ENCODE data around the gene SFXN5. TPM values are rescaled to one million over a fixed set of nuclear protein-coding genes. Genes with fewer than 3 reads are reported as not detected.

The SFXN5 gene
- total and polyA plus RNA-seq, 4 donors, result 6.3 to 20.7 (median 14.8) TPM

- DNase-seq (no peak), ATAC-seq (ENCODE audit: low FRiP score) (no peak)
- Histone ChIP-seq H3K4me1 (ENCODE audit: control insufficient read depth in 1 of 2, insufficient read depth in 2 of 2, low read length in 2 of 2) (no peaks in the 10 kb centered on the region), H3K27ac (ENCODE audit: low read depth in 1 of 2, low read length in 2 of 2) (no peak overlapping the region), H3K27me3 (ENCODE audit: control insufficient read depth in 1 of 2, insufficient read depth in 2 of 2, low read length in 1 of 2) (no peaks in the 10 kb centered on the region), H3K36me3 (ENCODE audit: control insufficient read depth in 1 of 2, insufficient read depth in 2 of 2, low read length in 1 of 2) (no peaks in the 10 kb centered on the region), H3K9me3 (ENCODE audit: control insufficient read depth, low read length) (no peaks in the 10 kb centered on the region), H3K4me3 (ENCODE audit: low read length in 2 of 2) (no peak overlapping the region)
- 80 to 83% methylated on average over 6 of the region's 6 CpGs for WGBS, 2 donors
- intact Hi-C loops (cut with DNase I), result no loop called here
Observed at GRCh38 chr2:72940361-72940760, 131.2 kb downstream of the SFXN5 start.

DNA sequence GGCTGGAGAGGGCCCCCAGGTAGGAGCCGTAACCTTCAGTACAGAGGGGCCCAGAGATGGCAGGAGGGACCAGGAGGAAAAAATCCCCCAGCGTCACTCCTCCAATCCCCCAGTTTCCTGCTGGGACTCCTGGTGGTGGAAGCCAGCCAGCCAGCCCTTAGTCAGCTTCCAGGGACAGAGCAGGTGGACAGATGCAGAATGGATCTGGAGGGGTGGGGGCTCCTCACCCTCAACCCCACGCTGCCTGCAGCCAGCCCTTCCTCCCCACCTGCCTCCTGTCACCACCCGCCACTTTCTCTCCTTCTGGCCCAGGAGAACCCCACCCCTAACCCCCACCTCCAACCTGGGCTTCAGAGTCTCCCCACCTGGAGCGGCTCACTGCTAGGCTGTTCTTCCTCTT is 133.1 kb downstream of the SFXN5 start:
- no peaks in the 10 kb centered on the region for H3K27me3 ChIP-seq (ENCODE audit: control insufficient read depth in 1 of 2, insufficient read depth in 2 of 2, low read length in 1 of 2)
- no peak overlapping the region for H3K27ac ChIP-seq (ENCODE audit: low read depth in 1 of 2, low read length in 2 of 2)
- H3K4me3 ChIP-seq (ENCODE audit: low read length in 2 of 2), result no peak overlapping the region
- intact Hi-C loops (cut with DNase I), result no loop called here
- DNase-seq (no peak), ATAC-seq (ENCODE audit: low FRiP score) (no peak)
- no peaks in the 10 kb centered on the region for H3K9me3 ChIP-seq (ENCODE audit: control insufficient read depth, low read length)
- no peaks in the 10 kb centered on the region for H3K36me3 ChIP-seq (ENCODE audit: control insufficient read depth in 1 of 2, insufficient read depth in 2 of 2, low read length in 1 of 2)
- WGBS, 2 donors, result 76 to 91% methylated on average over 5 of the region's 5 CpGs
- H3K4me1 ChIP-seq (ENCODE audit: control insufficient read depth in 1 of 2, insufficient read depth in 2 of 2, low read length in 2 of 2), result no peaks in the 10 kb centered on the region

GRCh38 chr2:72937356-72937669 is 134.2 kb downstream of the SFXN5 start:
- no peak overlapping the region for H3K27ac ChIP-seq (ENCODE audit: low read depth in 1 of 2, low read length in 2 of 2)
- no peaks in the 10 kb centered on the region for H3K4me1 ChIP-seq (ENCODE audit: control insufficient read depth in 1 of 2, insufficient read depth in 2 of 2, low read length in 2 of 2)
- no peaks in the 10 kb centered on the region for H3K27me3 ChIP-seq (ENCODE audit: control insufficient read depth in 1 of 2, insufficient read depth in 2 of 2, low read length in 1 of 2)
- no peaks in the 10 kb centered on the region for H3K36me3 ChIP-seq (ENCODE audit: control insufficient read depth in 1 of 2, insufficient read depth in 2 of 2, low read length in 1 of 2)
- DNase-seq, result no peak
- H3K9me3 ChIP-seq (ENCODE audit: control insufficient read depth, low read length), result no peaks in the 10 kb centered on the region
- ATAC-seq (ENCODE audit: low FRiP score), result no peak
- 75 to 86% methylated on average over 14 to 15 of the region's 15 CpGs for WGBS, 2 donors
- intact Hi-C loops (cut with DNase I), result no loop called here
- H3K4me3 ChIP-seq (ENCODE audit: low read length in 2 of 2), result no peak overlapping the region

DNA sequence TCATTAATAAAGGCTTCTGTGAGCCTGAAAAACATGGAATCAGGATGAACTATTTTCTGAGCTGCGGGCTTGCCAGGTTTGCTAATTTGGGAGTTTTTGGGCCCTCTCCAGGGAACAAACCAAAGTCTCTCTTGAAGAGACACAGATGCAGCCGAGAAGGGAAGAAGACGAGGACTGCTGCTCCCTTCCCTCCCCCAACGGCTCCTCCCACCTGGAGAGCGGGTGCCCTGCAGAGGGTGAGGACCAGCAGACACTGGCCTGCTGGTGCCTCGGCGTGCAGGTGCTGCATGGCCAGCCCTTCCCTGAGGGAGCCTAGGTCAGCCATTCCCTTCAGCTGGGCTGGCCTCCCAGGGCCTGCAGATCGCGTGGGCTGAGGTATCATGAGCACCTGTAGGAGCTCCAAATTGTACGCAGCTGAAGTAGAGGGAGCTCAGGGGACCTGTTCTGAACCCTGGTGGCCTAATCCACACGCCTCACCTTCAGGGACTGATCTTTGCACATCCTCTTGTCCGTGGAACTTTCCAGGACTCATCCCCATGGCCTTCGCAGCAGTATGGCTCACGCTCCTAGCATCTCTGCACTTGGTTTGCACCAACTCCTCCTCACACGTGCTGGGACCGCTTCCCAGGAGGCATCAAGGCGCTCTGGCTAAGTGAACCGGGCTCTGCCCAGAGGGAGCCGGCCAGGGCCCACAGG is 134.7 kb downstream of the SFXN5 start:
- Histone ChIP-seq H3K4me3 (ENCODE audit: low read length in 2 of 2) (no peak overlapping the region), H3K27ac (ENCODE audit: low read depth in 1 of 2, low read length in 2 of 2) (no peak overlapping the region), H3K4me1 (ENCODE audit: control insufficient read depth in 1 of 2, insufficient read depth in 2 of 2, low read length in 2 of 2) (no peaks in the 10 kb centered on the region), H3K36me3 (ENCODE audit: control insufficient read depth in 1 of 2, insufficient read depth in 2 of 2, low read length in 1 of 2) (no peaks in the 10 kb centered on the region), H3K9me3 (ENCODE audit: control insufficient read depth, low read length) (no peaks in the 10 kb centered on the region), H3K27me3 (ENCODE audit: control insufficient read depth in 1 of 2, insufficient read depth in 2 of 2, low read length in 1 of 2) (no peaks in the 10 kb centered on the region)
- ATAC-seq (ENCODE audit: low FRiP score) (no peak), DNase-seq (peak in 1 of 2 donors; percentile 57)
- intact Hi-C loops (cut with DNase I), result no loop called here
- WGBS, 2 donors, result 57 to 61% methylated on average over 19 of the region's 19 CpGs

- Histone ChIP-seq H3K27ac (ENCODE audit: low read depth in 1 of 2, low read length in 2 of 2) (no peak overlapping the region), H3K36me3 (ENCODE audit: control insufficient read depth in 1 of 2, insufficient read depth in 2 of 2, low read length in 1 of 2) (no peaks in the 10 kb centered on the region), H3K9me3 (ENCODE audit: control insufficient read depth, low read length) (no peaks in the 10 kb centered on the region), H3K4me3 (ENCODE audit: low read length in 2 of 2) (no peak overlapping the region), H3K27me3 (ENCODE audit: control insufficient read depth in 1 of 2, insufficient read depth in 2 of 2, low read length in 1 of 2) (no peaks in the 10 kb centered on the region), H3K4me1 (ENCODE audit: control insufficient read depth in 1 of 2, insufficient read depth in 2 of 2, low read length in 2 of 2) (no peaks in the 10 kb centered on the region)
- intact Hi-C loops (cut with DNase I), result no loop called here
- 82 to 90% methylated on average over 2 of the region's 2 CpGs for WGBS, 2 donors
- ATAC-seq (ENCODE audit: low FRiP score), result no peak
- DNase-seq, result peak in 1 of 2 donors; percentile 38
Observed at GRCh38 chr2:72935611-72935957, 135.9 kb downstream of the SFXN5 start.

- Histone ChIP-seq H3K9me3 (ENCODE audit: control insufficient read depth, low read length) (no peaks in the 10 kb centered on the region), H3K4me1 (ENCODE audit: control insufficient read depth in 1 of 2, insufficient read depth in 2 of 2, low read length in 2 of 2) (no peaks in the 10 kb centered on the region), H3K36me3 (ENCODE audit: control insufficient read depth in 1 of 2, insufficient read depth in 2 of 2, low read length in 1 of 2) (no peaks in the 10 kb centered on the region), H3K27ac (ENCODE audit: low read depth in 1 of 2, low read length in 2 of 2) (no peak overlapping the region), H3K27me3 (ENCODE audit: control insufficient read depth in 1 of 2, insufficient read depth in 2 of 2, low read length in 1 of 2) (no peaks in the 10 kb centered on the region), H3K4me3 (ENCODE audit: low read length in 2 of 2) (no peak overlapping the region)
- WGBS, 2 donors, result 85 to 90% methylated on average over 14 of the region's 14 CpGs
- no peak for ATAC-seq (ENCODE audit: low FRiP score)
- intact Hi-C loops (cut with DNase I), result no loop called here
- peak; percentile 30 to 34 for DNase-seq
Observed at GRCh38 chr2:72934683-72935610, 136.6 kb downstream of the SFXN5 start.

DNA sequence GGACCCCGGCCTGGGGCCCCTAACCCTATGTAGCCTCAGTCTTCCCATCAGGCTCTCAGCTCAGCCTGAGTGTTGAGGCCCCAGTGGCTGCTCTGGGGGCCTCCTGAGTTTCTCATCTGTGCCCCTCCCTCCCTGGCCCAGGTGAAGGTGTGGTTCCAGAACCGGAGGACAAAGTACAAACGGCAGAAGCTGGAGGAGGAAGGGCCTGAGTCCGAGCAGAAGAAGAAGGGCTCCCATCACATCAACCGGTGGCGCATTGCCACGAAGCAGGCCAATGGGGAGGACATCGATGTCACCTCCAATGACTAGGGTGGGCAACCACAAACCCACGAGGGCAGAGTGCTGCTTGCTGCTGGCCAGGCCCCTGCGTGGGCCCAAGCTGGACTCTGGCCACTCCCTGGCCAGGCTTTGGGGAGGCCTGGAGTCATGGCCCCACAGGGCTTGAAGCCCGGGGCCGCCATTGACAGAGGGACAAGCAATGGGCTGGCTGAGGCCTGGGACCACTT is 137.8 kb downstream of the SFXN5 start:
- no peaks in the 10 kb centered on the region for H3K9me3 ChIP-seq (ENCODE audit: control insufficient read depth, low read length)
- DNase-seq, result peak; percentile 25 to 66
- intact Hi-C loops (cut with DNase I), result no loop called here
- H3K27me3 ChIP-seq (ENCODE audit: control insufficient read depth in 1 of 2, insufficient read depth in 2 of 2, low read length in 1 of 2), result no peaks in the 10 kb centered on the region
- no peak overlapping the region for H3K27ac ChIP-seq (ENCODE audit: low read depth in 1 of 2, low read length in 2 of 2)
- 90 to 91% methylated on average over 12 of the region's 12 CpGs for WGBS, 2 donors
- no peaks in the 10 kb centered on the region for H3K36me3 ChIP-seq (ENCODE audit: control insufficient read depth in 1 of 2, insufficient read depth in 2 of 2, low read length in 1 of 2)
- ATAC-seq (ENCODE audit: low FRiP score), result no peak
- H3K4me3 ChIP-seq (ENCODE audit: low read length in 2 of 2), result no peak overlapping the region
- H3K4me1 ChIP-seq (ENCODE audit: control insufficient read depth in 1 of 2, insufficient read depth in 2 of 2, low read length in 2 of 2), result no peaks in the 10 kb centered on the region

DNA sequence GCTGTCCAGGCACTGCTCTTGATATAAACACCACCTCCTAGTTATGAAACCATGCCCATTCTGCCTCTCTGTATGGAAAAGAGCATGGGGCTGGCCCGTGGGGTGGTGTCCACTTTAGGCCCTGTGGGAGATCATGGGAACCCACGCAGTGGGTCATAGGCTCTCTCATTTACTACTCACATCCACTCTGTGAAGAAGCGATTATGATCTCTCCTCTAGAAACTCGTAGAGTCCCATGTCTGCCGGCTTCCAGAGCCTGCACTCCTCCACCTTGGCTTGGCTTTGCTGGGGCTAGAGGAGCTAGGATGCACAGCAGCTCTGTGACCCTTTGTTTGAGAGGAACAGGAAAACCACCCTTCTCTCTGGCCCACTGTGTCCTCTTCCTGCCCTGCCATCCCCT is 138.3 kb downstream of the SFXN5 start:
- no peak overlapping the region for H3K27ac ChIP-seq (ENCODE audit: low read depth in 1 of 2, low read length in 2 of 2)
- H3K36me3 ChIP-seq (ENCODE audit: control insufficient read depth in 1 of 2, insufficient read depth in 2 of 2, low read length in 1 of 2), result no peaks in the 10 kb centered on the region
- no peaks in the 10 kb centered on the region for H3K9me3 ChIP-seq (ENCODE audit: control insufficient read depth, low read length)
- ATAC-seq (ENCODE audit: low FRiP score) (no peak), DNase-seq (peak in 1 of 2 donors; percentile 17)
- H3K27me3 ChIP-seq (ENCODE audit: control insufficient read depth in 1 of 2, insufficient read depth in 2 of 2, low read length in 1 of 2), result no peaks in the 10 kb centered on the region
- WGBS, 2 donors, result 89% methylated on average over 5 of the region's 5 CpGs
- intact Hi-C loops (cut with DNase I), result no loop called here
- H3K4me1 ChIP-seq (ENCODE audit: control insufficient read depth in 1 of 2, insufficient read depth in 2 of 2, low read length in 2 of 2), result no peaks in the 10 kb centered on the region
- H3K4me3 ChIP-seq (ENCODE audit: low read length in 2 of 2), result no peak overlapping the region

DNA sequence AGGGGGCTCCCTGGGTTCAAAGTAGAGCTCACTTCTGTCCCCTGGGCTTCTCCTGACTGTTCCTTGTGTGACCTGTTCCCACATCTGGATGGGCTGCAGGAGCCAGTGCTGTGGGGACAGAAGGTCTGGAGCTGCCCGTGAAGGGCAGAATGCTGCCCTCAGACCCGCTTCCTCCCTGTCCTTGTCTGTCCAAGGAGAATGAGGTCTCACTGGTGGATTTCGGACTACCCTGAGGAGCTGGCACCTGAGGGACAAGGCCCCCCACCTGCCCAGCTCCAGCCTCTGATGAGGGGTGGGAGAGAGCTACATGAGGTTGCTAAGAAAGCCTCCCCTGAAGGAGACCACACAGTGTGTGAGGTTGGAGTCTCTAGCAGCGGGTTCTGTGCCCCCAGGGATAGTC is 138.7 kb downstream of the SFXN5 start:
- Histone ChIP-seq H3K27ac (ENCODE audit: low read depth in 1 of 2, low read length in 2 of 2) (no peak overlapping the region), H3K4me3 (ENCODE audit: low read length in 2 of 2) (no peak overlapping the region), H3K4me1 (ENCODE audit: control insufficient read depth in 1 of 2, insufficient read depth in 2 of 2, low read length in 2 of 2) (no peaks in the 10 kb centered on the region), H3K27me3 (ENCODE audit: control insufficient read depth in 1 of 2, insufficient read depth in 2 of 2, low read length in 1 of 2) (no peaks in the 10 kb centered on the region), H3K36me3 (ENCODE audit: control insufficient read depth in 1 of 2, insufficient read depth in 2 of 2, low read length in 1 of 2) (no peaks in the 10 kb centered on the region), H3K9me3 (ENCODE audit: control insufficient read depth, low read length) (no peaks in the 10 kb centered on the region)
- no peak for ATAC-seq (ENCODE audit: low FRiP score)
- WGBS, 2 donors, result 92 to 94% methylated on average over 4 of the region's 4 CpGs
- intact Hi-C loops (cut with DNase I), result no loop called here
- peak; percentile 10 to 37 for DNase-seq
